Stomach (tissue), 9 donors: ENCODE data around the gene C6orf89. TPM values are rescaled to one million over a fixed set of nuclear protein-coding genes. Genes with fewer than 3 reads are reported as not detected.

Experiments used
- DNase-seq, 2 donors: peaks; one replicate each; pipeline versions ENCODE4 v3.0.0 to v3.0.0-alpha.2; 2013 to 2019
- H3K27ac ChIP-seq, 5 donors: fragments of 200-600 bp in 4 of 5; sonication (generic) in 4 of 5; one replicate each; pipeline ENCODE4 v1.5.1; 2013 to 2019; ENCODE audit warnings: mild to moderate bottlenecking in 1 of 5, moderate library complexity in 1 of 5
- H3K27me3 ChIP-seq, 3 donors: fragments of 200-600 bp; sonication (generic); one replicate each; pipeline ENCODE4 v1.5.1; 2017 to 2019; ENCODE audit warnings: mixed run types in 1 of 3
- H3K36me3 ChIP-seq, 4 donors: fragments of 200-600 bp; sonication (generic); 1 replicate in 3 of 4; 2 replicates in 1 of 4; pipeline ENCODE4 v1.5.1; 2016 to 2019
- H3K4me1 ChIP-seq, 4 donors: fragments of 200-600 bp; sonication (generic); one replicate each; pipeline ENCODE4 v1.5.1; 2016 to 2019
- H3K4me3 ChIP-seq, 4 donors: fragments of 200-600 bp; sonication (generic) in 3 of 4; one replicate each; pipeline ENCODE4 v1.5.1; 2016 to 2019; ENCODE audit warnings: mild to moderate bottlenecking in 1 of 4
- H3K9me3 ChIP-seq, 4 donors: fragments of 200-600 bp; sonication (generic); one replicate each; pipeline ENCODE4 v1.5.1; 2016 to 2019
- CTCF ChIP-seq, 7 experiments: fragments of 450-650 bp in 4 of 7; fragments of 200-600 bp in 3 of 7; sonication (generic) in 3 of 7; IDR thresholded peaks; one replicate each; pipeline ENCODE4 v1.5.1; 2016 to 2019; ENCODE audit warnings: antibody characterized with exemption in 7 of 7, control low read depth in 2 of 7, mild to moderate bottlenecking in 1 of 7
- EP300 ChIP-seq: sonication (generic); formaldehyde crosslinking; IDR thresholded peaks from one replicate; pipeline ENCODE4 v1.6.1; 2017; ENCODE audit warnings: antibody characterized with exemption
- POLR2A ChIP-seq, 4 donors: fragments of 450-650 bp; IDR thresholded peaks; one replicate each; pipeline ENCODE4 v1.6.1; 2016; ENCODE audit warnings: antibody characterized with exemption in 4 of 4, control low read depth in 2 of 4, mild to moderate bottlenecking in 1 of 4, moderate library complexity in 1 of 4
- POLR2AphosphoS5 ChIP-seq, 3 donors: sonication (generic); formaldehyde crosslinking; IDR thresholded peaks; one replicate each; pipeline ENCODE4 v1.6.1; 2016; ENCODE audit warnings: antibody characterized with exemption in 3 of 3
- WGBS, 5 donors: extraction: QIAGEN DNeasy Blood & Tissue Kit in 3 of 5; methylation state at CpG; one replicate each; pipeline versions ENCODE4 v1.1.5 to v1.1.7; 2013 to 2018; 5-methylcytosine and 5-hydroxymethylcytosine counted together
- intact Hi-C: fragments of 100-400 bp; cut with DNase I; formaldehyde crosslinking; loops from one replicate; pipeline ENCODE4 v1.15.1; 2023; ENCODE audit warnings: low total_unique reads
- polyA plus RNA-seq, 3 donors: library from polyadenylated mRNA; stranded (reverse); fragments of 200-250 nt; gene quantifications; one replicate each; pipeline ENCODE4 v1.2.3, GENCODE V29; 2013
- total RNA-seq, 5 donors: library from RNA; depleted of rRNA; stranded (reverse); fragments of >200 nt; gene quantifications; one replicate each; pipeline versions ENCODE4 v1.1.0 to v1.2.3, GENCODE V29; 2014 to 2016
- donor health status: healthy with polysubstance abuse.
- donor health status: Bipolar disorder and iron deficiency.
- donor health status: healthy.

C6orf89 gene
- total and polyA plus RNA-seq, 8 donors = 7.0 to 47.2 (median 25.1) TPM

GRCh38 chr6:36953931-36954261, 68.1 kb downstream of the C6orf89 start:
- Histone ChIP-seq H3K4me1 (peaks cover 0 to 14% (median 4%) of the 10 kb centered on the region in 4 donors), H3K4me3 (no peak overlapping the region), H3K9me3 (no peaks in the 10 kb centered on the region), H3K27me3 (peaks cover 0 to 7% (median 0%) of the 10 kb centered on the region in 3 donors), H3K27ac (no peak overlapping the region), H3K36me3 (no peaks in the 10 kb centered on the region)
- TF ChIP-seq POLR2A (IDR thresholded peaks at IDR 0.05) (no peak), CTCF (IDR thresholded peaks at IDR 0.05) (no peak), POLR2AphosphoS5 (IDR thresholded peaks at IDR 0.05) (no peak), EP300 (no peak)
- 78 to 100% (median 88%) methylated on average over 1 of the region's 1 CpG for WGBS, 5 donors
- no peak for DNase-seq
- intact Hi-C loops = no loop called here

- peak within 1 kb of the TSS in 1 of 4 donors; percentile 1 for H3K4me3 ChIP-seq
- WGBS, 5 donors = 65 to 84% (median 75%) methylated on average over 11 to 14 of the region's 14 CpGs
- H3K4me1 ChIP-seq = peaks cover 0 to 17% (median 6%) of the 10 kb centered on the region in 4 donors
- DNase-seq = no peak
- peak within 1 kb of the TSS in 1 of 5 donors; percentile 25 for H3K27ac ChIP-seq
- no peaks in the 10 kb centered on the region for H3K9me3 ChIP-seq
- H3K27me3 ChIP-seq = peaks cover 0 to 7% (median 0%) of the 10 kb centered on the region in 3 donors
- no peak for TF ChIP-seq POLR2AphosphoS5 (IDR thresholded peaks at IDR 0.05)
- no peak for TF ChIP-seq CTCF (IDR thresholded peaks at IDR 0.05)
- TF ChIP-seq POLR2A (IDR thresholded peaks at IDR 0.05) = no peak
- no peak for TF ChIP-seq EP300
- intact Hi-C loops = no loop called here
- no peaks in the 10 kb centered on the region for H3K36me3 ChIP-seq
These were observed 68.6 kb downstream of the C6orf89 start, which contains the start of gene PI16 for GRCh38 chr6:36954262-36954931. PI16 (plus strand) TSS chr6:36954738; CDS start chr6:36954761, 23 bp downstream.

GRCh38 chr6:36955136-36955535, 69.4 kb downstream of the C6orf89 start:
- H3K4me3 ChIP-seq = no peak overlapping the region
- H3K4me1 ChIP-seq = peaks cover 0 to 24% (median 9%) of the 10 kb centered on the region in 4 donors
- intact Hi-C loops = no loop called here
- 45 to 54% (median 51%) methylated on average over 6 of the region's 6 CpGs for WGBS, 5 donors
- no peak for DNase-seq
- no peaks in the 10 kb centered on the region for H3K9me3 ChIP-seq
- H3K36me3 ChIP-seq = no peaks in the 10 kb centered on the region
- H3K27me3 ChIP-seq = peaks cover 0 to 7% (median 0%) of the 10 kb centered on the region in 3 donors
- H3K27ac ChIP-seq = no peak overlapping the region
- TF ChIP-seq CTCF (IDR thresholded peaks at IDR 0.05) (no peak), EP300 (no peak), POLR2A (IDR thresholded peaks at IDR 0.05) (no peak), POLR2AphosphoS5 (IDR thresholded peaks at IDR 0.05) (no peak)

- Histone ChIP-seq H3K27ac (peak overlapping the region in 2 of 5 donors; percentile 24 to 25), H3K27me3 (peaks cover 0 to 7% (median 0%) of the 10 kb centered on the region in 3 donors), H3K4me3 (peak overlapping the region in 1 of 4 donors; percentile 8), H3K9me3 (no peaks in the 10 kb centered on the region), H3K36me3 (no peaks in the 10 kb centered on the region), H3K4me1 (peaks cover 0 to 32% (median 14%) of the 10 kb centered on the region in 4 donors)
- WGBS, 5 donors = 60 to 77% (median 71%) methylated on average over 8 to 9 of the region's 9 CpGs
- intact Hi-C loops = no loop called here
- no peak for TF ChIP-seq POLR2A (IDR thresholded peaks at IDR 0.05)
- peak; percentile 58 to 63 for DNase-seq
These were observed 70.1 kb downstream of the C6orf89 start for GRCh38 chr6:36955671-36956445.
